PFSK-1 (cell line): ENCODE results near the gene ITGA11.

ENCODE experiments used
- FOXP2 ChIP-seq: optimal IDR thresholded peaks from 2 replicates; pipeline ENCODE3; 2011; ENCODE audit warnings: borderline replicate concordance, control low read depth, inconsistent platforms; ENCODE audit not compliant: insufficient read depth; ENCODE audit errors: extremely low read length, extremely low read depth
- POLR2AphosphoS5 ChIP-seq: IDR thresholded peaks from 2 replicates; pipeline ENCODE4 v1.6.1; 2012; ENCODE audit warnings: low read depth, mild to moderate bottlenecking, control low read depth, low read length, moderate library complexity
- SIN3A ChIP-seq: IDR thresholded peaks from 2 replicates; pipeline ENCODE4 v1.6.1; 2012; ENCODE audit warnings: mild to moderate bottlenecking, low read length, moderate library complexity, borderline replicate concordance; ENCODE audit not compliant: insufficient read depth
- TF ChIP-seq, protein P1 (sequence below), 2 experiments: IDR thresholded peaks; 2 replicates each; pipeline versions ENCODE4 v1.6.1 to v1.8.0; 2011 to 2012; ENCODE audit warnings: low read depth in 2 of 2, low read length in 2 of 2, control low read depth in 1 of 2, inconsistent platforms in 1 of 2, mild to moderate bottlenecking in 1 of 2, moderate library complexity in 1 of 2; ENCODE audit not compliant: insufficient read depth in 1 of 2

- TF ChIP-seq POLR2AphosphoS5: no peak
- TF ChIP-seq, protein P1, sequence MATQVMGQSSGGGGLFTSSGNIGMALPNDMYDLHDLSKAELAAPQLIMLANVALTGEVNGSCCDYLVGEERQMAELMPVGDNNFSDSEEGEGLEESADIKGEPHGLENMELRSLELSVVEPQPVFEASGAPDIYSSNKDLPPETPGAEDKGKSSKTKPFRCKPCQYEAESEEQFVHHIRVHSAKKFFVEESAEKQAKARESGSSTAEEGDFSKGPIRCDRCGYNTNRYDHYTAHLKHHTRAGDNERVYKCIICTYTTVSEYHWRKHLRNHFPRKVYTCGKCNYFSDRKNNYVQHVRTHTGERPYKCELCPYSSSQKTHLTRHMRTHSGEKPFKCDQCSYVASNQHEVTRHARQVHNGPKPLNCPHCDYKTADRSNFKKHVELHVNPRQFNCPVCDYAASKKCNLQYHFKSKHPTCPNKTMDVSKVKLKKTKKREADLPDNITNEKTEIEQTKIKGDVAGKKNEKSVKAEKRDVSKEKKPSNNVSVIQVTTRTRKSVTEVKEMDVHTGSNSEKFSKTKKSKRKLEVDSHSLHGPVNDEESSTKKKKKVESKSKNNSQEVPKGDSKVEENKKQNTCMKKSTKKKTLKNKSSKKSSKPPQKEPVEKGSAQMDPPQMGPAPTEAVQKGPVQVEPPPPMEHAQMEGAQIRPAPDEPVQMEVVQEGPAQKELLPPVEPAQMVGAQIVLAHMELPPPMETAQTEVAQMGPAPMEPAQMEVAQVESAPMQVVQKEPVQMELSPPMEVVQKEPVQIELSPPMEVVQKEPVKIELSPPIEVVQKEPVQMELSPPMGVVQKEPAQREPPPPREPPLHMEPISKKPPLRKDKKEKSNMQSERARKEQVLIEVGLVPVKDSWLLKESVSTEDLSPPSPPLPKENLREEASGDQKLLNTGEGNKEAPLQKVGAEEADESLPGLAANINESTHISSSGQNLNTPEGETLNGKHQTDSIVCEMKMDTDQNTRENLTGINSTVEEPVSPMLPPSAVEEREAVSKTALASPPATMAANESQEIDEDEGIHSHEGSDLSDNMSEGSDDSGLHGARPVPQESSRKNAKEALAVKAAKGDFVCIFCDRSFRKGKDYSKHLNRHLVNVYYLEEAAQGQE (IDR thresholded peaks at IDR 0.05; ENCODE audit: insufficient read depth in 1 of 2, low read depth in 2 of 2, low read length in 2 of 2): no peak
- no peak for TF ChIP-seq FOXP2
- no peak for TF ChIP-seq SIN3A
Measured at GRCh38 chr15:68265081-68265480, 166.9 kb downstream of the ITGA11 start.
